GM19193 (cell line): ENCODE results near the gene TNIP3.

Experiments
- POLR2A ChIP-seq: IDR thresholded peaks from 4 replicates; pipeline ENCODE4 v1.6.1; 2011; ENCODE audit not compliant: insufficient read depth, insufficient read length; ENCODE audit errors: extremely low read depth

Gene TNIP3

GRCh38 chr4:121122661-121123060, 41.5 kb downstream of the TNIP3 start:
- no peak for TF ChIP-seq POLR2A

DNA sequence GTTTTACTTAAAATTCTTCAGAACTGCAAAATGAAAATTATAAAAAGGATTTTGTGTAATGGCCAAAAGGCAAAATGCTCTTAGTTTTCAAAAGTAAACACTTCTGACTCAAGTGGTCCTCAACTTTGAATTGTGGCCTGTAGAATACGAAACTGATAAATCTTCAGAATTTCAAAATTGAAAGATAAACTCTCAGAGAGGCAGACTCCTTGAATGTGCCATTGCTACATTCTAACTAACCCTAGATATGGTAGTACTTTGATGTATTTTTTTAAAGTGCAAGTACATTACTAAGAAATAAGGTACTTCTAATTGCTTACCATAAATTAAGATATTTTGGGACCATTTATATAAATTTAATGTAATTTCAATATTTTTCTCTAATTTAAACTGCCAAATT, 44.4 kb downstream of the TNIP3 start:
- no peak for TF ChIP-seq POLR2A

GRCh38 chr4:121118344-121118743, 45.8 kb downstream of the TNIP3 start:
- TF ChIP-seq POLR2A: no peak

DNA sequence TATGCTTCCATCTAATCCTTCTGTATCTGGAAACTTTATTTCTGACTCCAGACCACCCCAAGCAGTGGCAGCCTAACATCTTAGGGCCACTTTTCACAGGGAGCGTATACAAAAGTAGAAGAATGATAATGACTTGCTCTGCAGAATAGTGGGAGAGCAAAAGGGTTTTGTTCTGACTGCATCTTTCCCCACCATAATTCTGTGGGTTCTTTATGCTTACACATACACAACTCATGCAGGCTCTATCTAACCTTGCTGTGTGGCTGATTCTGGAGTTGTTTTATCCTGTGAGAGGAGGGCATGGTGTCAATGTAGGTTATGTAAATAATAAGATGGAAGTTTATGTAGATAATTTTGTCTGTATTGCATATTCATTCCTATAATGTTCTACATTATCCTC, 49.4 kb downstream of the TNIP3 start:
- no peak for TF ChIP-seq POLR2A

- TF ChIP-seq POLR2A: no peak
These were observed 51.6 kb downstream of the TNIP3 start for GRCh38 chr4:121112530-121112929.

GRCh38 chr4:121108557-121108956, 55.6 kb downstream of the TNIP3 start:
- TF ChIP-seq POLR2A: no peak

DNA sequence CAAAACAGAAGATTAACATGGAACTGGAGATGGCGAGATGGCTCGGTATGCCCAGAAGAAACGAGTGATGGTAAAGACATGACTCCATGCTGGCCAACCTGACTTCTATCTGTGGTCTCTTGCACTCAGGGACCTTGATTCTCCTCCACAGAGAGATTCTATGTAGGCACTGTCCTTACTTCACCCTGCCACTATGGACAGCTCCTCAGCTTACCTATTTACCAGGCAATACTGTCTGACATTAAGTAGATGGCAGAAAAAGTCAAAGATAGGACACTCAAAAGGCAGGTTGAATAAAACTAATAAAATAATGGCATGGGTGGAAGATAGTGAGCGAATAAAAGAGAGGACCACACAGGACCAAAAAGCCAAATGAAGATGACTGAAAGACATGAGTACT, 56.6 kb downstream of the TNIP3 start:
- no peak for TF ChIP-seq POLR2A

- no peak for TF ChIP-seq POLR2A
These were observed 63.9 kb downstream of the TNIP3 start for GRCh38 chr4:121100093-121100775.

DNA sequence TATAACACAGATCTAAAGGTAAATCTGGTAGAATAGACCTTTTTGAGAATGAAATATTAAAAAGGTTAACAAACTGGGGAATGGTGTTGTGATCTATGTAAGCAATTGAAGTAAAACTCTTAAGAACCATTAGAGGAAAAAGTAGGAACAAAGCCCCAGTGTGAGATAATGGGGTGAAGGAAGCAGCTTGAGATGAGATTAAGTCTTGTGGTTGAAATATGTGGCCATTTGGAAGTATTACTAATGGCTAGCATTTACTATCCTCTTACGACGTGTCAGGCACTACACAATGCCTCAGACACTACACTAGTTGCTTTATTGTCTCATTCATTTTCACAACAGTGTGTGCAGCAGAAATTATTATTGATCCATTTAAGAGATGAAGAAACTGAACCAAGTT, 65.9 kb downstream of the TNIP3 start:
- TF ChIP-seq POLR2A: no peak

GRCh38 chr4:121096629-121097028, 67.5 kb downstream of the TNIP3 start:
- no peak for TF ChIP-seq POLR2A

DNA sequence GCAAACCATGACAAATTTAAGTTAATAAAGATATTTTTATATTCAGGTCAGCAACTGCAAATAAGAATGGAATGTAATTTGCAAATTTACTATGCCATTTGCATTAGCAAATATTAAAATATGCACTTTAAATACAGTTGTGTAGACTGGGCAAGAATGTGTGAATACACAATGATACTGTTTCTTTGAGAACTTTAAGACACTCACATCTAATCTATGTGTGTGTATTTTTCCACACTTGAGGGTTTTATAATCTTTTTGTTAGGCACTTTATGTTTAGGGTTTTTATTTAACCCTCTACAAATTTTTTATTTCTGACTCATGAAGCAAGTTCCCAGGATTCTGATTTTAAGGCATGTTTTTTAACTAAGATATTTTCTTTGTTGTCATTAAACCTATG, 67.9 kb downstream of the TNIP3 start:
- no peak for TF ChIP-seq POLR2A

- TF ChIP-seq POLR2A: no peak
These were observed 69.7 kb downstream of the TNIP3 start for GRCh38 chr4:121094297-121094966.

DNA sequence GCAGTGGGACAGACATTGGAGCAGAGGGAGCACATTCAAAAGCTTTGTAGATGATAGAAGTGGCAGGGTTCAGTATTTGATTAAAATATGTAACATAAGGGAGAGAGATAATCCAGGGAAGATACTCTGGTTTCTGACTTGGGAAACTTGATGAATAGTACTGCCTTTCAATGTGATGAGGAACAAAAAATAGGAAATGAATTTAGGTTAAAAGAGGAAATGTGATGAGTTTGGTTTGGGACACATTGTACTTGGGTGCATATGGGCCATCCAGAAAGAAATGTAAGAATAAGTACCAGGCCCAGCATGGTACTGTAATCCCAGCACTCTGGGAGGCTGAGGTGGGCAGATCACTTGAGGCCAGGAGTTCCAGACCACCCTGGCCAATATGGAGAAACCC, 70.9 kb downstream of the TNIP3 start:
- TF ChIP-seq POLR2A: no peak

GRCh38 chr4:121091941-121092340, 72.2 kb downstream of the TNIP3 start:
- TF ChIP-seq POLR2A: no peak

DNA sequence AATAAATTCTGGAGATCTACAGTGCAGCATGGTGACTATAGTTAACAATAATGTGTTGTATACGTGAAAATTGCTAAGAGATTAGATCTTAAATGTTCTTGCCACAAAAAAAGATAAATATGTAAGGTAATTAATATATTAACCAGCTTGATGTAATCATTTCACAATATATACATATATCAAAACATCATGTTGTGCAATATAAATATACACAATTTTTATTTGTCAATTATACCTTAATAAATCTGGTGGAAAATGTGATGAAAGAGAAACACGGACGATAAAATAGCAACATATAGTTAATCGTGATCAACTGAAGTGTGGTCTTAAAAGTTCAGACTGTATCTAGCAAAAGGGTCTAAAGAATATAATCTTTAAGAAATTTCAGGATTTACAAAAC, 75.3 kb downstream of the TNIP3 start:
- no peak for TF ChIP-seq POLR2A
